Fibroblast of lung (primary cell): ENCODE measurements around the gene CISD3.

Experiments
- EZH2 ChIP-seq: IDR thresholded peaks from 2 replicates; pipeline ENCODE4 v1.5.1; 2012; ENCODE audit warnings: low read length, control low read depth, mild to moderate bottlenecking; ENCODE audit errors: missing control alignments
- TF ChIP-seq, protein P1 (sequence below), 2 donors: IDR thresholded peaks in 1 of 2; conservative IDR thresholded peaks in 1 of 2; 1 replicate in 1 of 2; 2 replicates in 1 of 2; pipeline ENCODE4 v1.5.1; 2011 to 2012; ENCODE audit warnings: low read length in 2 of 2, control low read depth in 1 of 2, inconsistent platforms in 1 of 2, low read depth in 1 of 2, mild to moderate bottlenecking in 1 of 2

DNA sequence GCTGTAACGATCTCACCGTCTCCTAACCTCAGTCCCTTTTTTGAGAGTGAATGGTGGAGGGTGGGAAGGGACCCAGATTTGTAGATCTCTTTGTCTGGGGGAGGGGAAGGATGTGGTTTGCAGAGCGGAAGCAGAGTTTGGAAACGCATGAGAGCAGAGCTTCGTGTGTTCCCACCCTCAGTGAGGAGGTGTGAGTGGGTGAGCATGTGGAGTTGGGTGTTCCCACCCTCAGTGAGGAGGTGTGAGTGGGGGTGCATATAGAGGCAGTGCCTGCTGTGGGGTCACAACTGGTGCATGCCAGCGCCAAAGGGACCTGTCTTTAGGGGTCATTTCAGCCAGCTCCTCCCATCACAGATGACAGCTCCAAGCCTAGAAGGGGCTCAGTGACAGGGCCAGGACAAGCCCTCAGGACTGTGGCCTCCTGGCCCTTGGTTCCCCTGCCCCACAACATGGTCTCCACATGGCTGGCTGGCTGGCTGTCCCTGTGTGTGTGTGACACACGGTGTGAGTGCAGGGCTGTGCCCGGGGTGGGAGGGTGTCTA, 1.8 kb upstream of the CISD3 start:
- TF ChIP-seq, protein P1, sequence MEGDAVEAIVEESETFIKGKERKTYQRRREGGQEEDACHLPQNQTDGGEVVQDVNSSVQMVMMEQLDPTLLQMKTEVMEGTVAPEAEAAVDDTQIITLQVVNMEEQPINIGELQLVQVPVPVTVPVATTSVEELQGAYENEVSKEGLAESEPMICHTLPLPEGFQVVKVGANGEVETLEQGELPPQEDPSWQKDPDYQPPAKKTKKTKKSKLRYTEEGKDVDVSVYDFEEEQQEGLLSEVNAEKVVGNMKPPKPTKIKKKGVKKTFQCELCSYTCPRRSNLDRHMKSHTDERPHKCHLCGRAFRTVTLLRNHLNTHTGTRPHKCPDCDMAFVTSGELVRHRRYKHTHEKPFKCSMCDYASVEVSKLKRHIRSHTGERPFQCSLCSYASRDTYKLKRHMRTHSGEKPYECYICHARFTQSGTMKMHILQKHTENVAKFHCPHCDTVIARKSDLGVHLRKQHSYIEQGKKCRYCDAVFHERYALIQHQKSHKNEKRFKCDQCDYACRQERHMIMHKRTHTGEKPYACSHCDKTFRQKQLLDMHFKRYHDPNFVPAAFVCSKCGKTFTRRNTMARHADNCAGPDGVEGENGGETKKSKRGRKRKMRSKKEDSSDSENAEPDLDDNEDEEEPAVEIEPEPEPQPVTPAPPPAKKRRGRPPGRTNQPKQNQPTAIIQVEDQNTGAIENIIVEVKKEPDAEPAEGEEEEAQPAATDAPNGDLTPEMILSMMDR (conservative IDR thresholded peaks at IDR 0.05 in 1 of 2, IDR thresholded peaks at IDR 0.05 in 1 of 2; ENCODE audit: low read depth in 1 of 2, low read length in 2 of 2): no peak
- TF ChIP-seq EZH2: no peak
